Measurements from ENCODE around the gene BRSK2.

The BRSK2 gene

GRCh38 chr11:1483445-1483961 is 93.8 kb downstream of the BRSK2 start:
- no peak overlapping the region for H3K9ac ChIP-seq
- H4K20me1 ChIP-seq: peaks cover 98% of the 10 kb centered on the region
- H3K4me1 ChIP-seq: peaks cover 38% of the 10 kb centered on the region
- H3K4me3 ChIP-seq: no peak overlapping the region
- TF ChIP-seq Cebpa-rat (IDR thresholded peaks at IDR 0.05): no peak
- H3K9me3 ChIP-seq: no peaks in the 10 kb centered on the region
- no peaks in the 10 kb centered on the region for H3K27me3 ChIP-seq
- H3K4me2 ChIP-seq: no peak overlapping the region
- no peak overlapping the region for H3K27ac ChIP-seq
- peaks cover 44% of the 10 kb centered on the region for H3K36me3 ChIP-seq

- H3K36me3 ChIP-seq: peaks cover 37% of the 10 kb centered on the region
- no peak overlapping the region for H3K4me2 ChIP-seq
- TF ChIP-seq Cebpa-rat (IDR thresholded peaks at IDR 0.05): no peak
- no peak overlapping the region for H3K4me3 ChIP-seq
- H3K9ac ChIP-seq: no peak overlapping the region
- H3K9me3 ChIP-seq: no peaks in the 10 kb centered on the region
- peaks cover 98% of the 10 kb centered on the region for H4K20me1 ChIP-seq
- H3K27ac ChIP-seq: no peak overlapping the region
- no peaks in the 10 kb centered on the region for H3K27me3 ChIP-seq
- peaks cover 45% of the 10 kb centered on the region for H3K4me1 ChIP-seq
These were observed 94.4 kb downstream of the BRSK2 start for GRCh38 chr11:1484061-1484671.

- H3K36me3 ChIP-seq: peaks cover 30% of the 10 kb centered on the region
- peaks cover 98% of the 10 kb centered on the region for H4K20me1 ChIP-seq
- no peaks in the 10 kb centered on the region for H3K9me3 ChIP-seq
- peaks cover 52% of the 10 kb centered on the region for H3K4me1 ChIP-seq
- H3K4me3 ChIP-seq: no peak overlapping the region
- H3K4me2 ChIP-seq: no peak overlapping the region
- TF ChIP-seq Cebpa-rat (IDR thresholded peaks at IDR 0.05): no peak
- H3K27me3 ChIP-seq: no peaks in the 10 kb centered on the region
- H3K9ac ChIP-seq: no peak overlapping the region
- H3K27ac ChIP-seq: no peak overlapping the region
These were observed 95.2 kb downstream of the BRSK2 start for GRCh38 chr11:1484695-1485503.

- peaks cover 24% of the 10 kb centered on the region for H3K36me3 ChIP-seq
- H3K4me1 ChIP-seq: peaks cover 58% of the 10 kb centered on the region
- peaks cover 98% of the 10 kb centered on the region for H4K20me1 ChIP-seq
- no peak overlapping the region for H3K4me3 ChIP-seq
- TF ChIP-seq Cebpa-rat (IDR thresholded peaks at IDR 0.05): no peak
- H3K9me3 ChIP-seq: no peaks in the 10 kb centered on the region
- no peak overlapping the region for H3K27ac ChIP-seq
- H3K9ac ChIP-seq: no peak overlapping the region
- H3K4me2 ChIP-seq: peak overlapping the region; percentile 78
- H3K27me3 ChIP-seq: no peaks in the 10 kb centered on the region
These were observed 95.8 kb downstream of the BRSK2 start for GRCh38 chr11:1485504-1485885.

GRCh38 chr11:1486054-1486825 is 96.5 kb downstream of the BRSK2 start, which contains the start of gene MOB2:
Gene MOB2, minus strand, starts transcription at chr11:1486779. Its CDS starts 223 bp downstream, at chr11:1486556.
- H3K36me3 ChIP-seq: peaks cover 17% of the 10 kb centered on the region; the same call in 1 of the 2 replicates
- H4K20me1 ChIP-seq: peaks cover 98% of the 10 kb centered on the region
- H3K4me3 ChIP-seq: peak within 1 kb of the TSS; percentile 22; the same call in 1 of the 2 replicates
- peak within 1 kb of the TSS; percentile 83 for H3K4me2 ChIP-seq
- peak within 1 kb of the TSS; percentile 67 for H3K27ac ChIP-seq
- H3K9ac ChIP-seq: peak within 1 kb of the TSS; percentile 49; the same call in 1 of the 2 replicates
- peaks cover 66% of the 10 kb centered on the region for H3K4me1 ChIP-seq
- H3K27me3 ChIP-seq: no peaks in the 10 kb centered on the region
- no peak for TF ChIP-seq Cebpa-rat (IDR thresholded peaks at IDR 0.05)
- no peaks in the 10 kb centered on the region for H3K9me3 ChIP-seq

- Histone ChIP-seq H3K27ac (peak overlapping the region; percentile 67), H3K4me3 (peak overlapping the region; percentile 22; the same call in 1 of the 2 replicates), H3K9ac (peak overlapping the region; percentile 49; the same call in 1 of the 2 replicates), H3K4me2 (peak overlapping the region; percentile 83), H4K20me1 (peaks cover 100% of the 10 kb centered on the region), H3K27me3 (no peaks in the 10 kb centered on the region), H3K4me1 (peaks cover 73% of the 10 kb centered on the region), H3K9me3 (no peaks in the 10 kb centered on the region), H3K36me3 (peaks cover 13% of the 10 kb centered on the region; the same call in 1 of the 2 replicates)
- TF ChIP-seq Cebpa-rat (IDR thresholded peaks at IDR 0.05): no peak
These were observed 97.5 kb downstream of the BRSK2 start for GRCh38 chr11:1487091-1487850.

- Histone ChIP-seq H3K27me3 (no peaks in the 10 kb centered on the region), H4K20me1 (peaks cover 100% of the 10 kb centered on the region), H3K4me1 (peaks cover 79% of the 10 kb centered on the region), H3K9ac (peak overlapping the region; percentile 49; the same call in 1 of the 2 replicates), H3K4me2 (peak overlapping the region; percentile 83), H3K9me3 (no peaks in the 10 kb centered on the region), H3K4me3 (peak overlapping the region; percentile 22; the same call in 1 of the 2 replicates), H3K27ac (peak overlapping the region; percentile 67), H3K36me3 (peaks cover 6% of the 10 kb centered on the region; the same call in 1 of the 2 replicates)
- no peak for TF ChIP-seq Cebpa-rat (IDR thresholded peaks at IDR 0.05)
These were observed 98.3 kb downstream of the BRSK2 start for GRCh38 chr11:1487851-1488574.

- H3K27ac ChIP-seq: 0 out of 2 replicates have a peak overlapping the region, but pooled peaks have one; percentile 67
- TF ChIP-seq Cebpa-rat (IDR thresholded peaks at IDR 0.05): no peak
- peaks cover 84% of the 10 kb centered on the region for H3K4me1 ChIP-seq
- H3K27me3 ChIP-seq: no peaks in the 10 kb centered on the region
- H3K4me3 ChIP-seq: no peak overlapping the region
- H3K9me3 ChIP-seq: no peaks in the 10 kb centered on the region
- peaks cover 4% of the 10 kb centered on the region; the same call in 1 of the 2 replicates for H3K36me3 ChIP-seq
- peak overlapping the region; percentile 83 for H3K4me2 ChIP-seq
- no peak overlapping the region for H3K9ac ChIP-seq
- H4K20me1 ChIP-seq: peaks cover 100% of the 10 kb centered on the region
These were observed 98.9 kb downstream of the BRSK2 start for GRCh38 chr11:1488575-1489180.

All from BLaER1 (cell line).